ENCODE results near the gene PAX1.

DNA sequence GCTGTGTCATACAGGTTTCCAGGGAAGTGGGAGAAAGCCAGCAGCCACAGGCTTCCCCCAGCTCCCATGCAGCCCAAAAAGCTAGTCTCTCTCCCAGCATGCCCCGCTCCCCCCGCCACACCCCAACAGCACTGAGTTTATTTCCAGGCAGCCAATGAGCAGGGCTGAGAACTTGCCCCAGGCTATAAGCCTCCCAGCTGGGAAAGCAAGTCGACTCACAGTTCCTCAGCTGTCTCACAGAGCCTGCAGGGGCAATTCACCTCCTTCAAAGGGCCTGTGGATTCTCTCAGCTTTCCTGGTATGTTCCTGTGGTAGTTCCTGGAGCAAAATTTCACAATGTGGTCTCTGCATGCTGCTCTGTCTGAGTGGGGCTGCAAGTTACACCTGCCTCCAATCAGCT is 34.2 kb downstream of the PAX1 start:
- TF ChIP-seq POLR2A (IDR thresholded peaks at IDR 0.05; ENCODE audit: low read length) (no peak), GATA1 (IDR thresholded peaks at IDR 0.05; ENCODE audit: low read depth, low read length) (no peak)

All from erythroblast (primary cell).